MV-4-11 (cell line): Measurements from ENCODE around the gene FAM107B.
A peak's percentile ranks its signal among the peaks of the same experiment; 100 is the strongest.

Source experiments
- DNase-seq: peaks from one replicate; lab custom pipeline; 2025; lab: John Stamatoyannopoulos, UW

The FAM107B gene

DNA sequence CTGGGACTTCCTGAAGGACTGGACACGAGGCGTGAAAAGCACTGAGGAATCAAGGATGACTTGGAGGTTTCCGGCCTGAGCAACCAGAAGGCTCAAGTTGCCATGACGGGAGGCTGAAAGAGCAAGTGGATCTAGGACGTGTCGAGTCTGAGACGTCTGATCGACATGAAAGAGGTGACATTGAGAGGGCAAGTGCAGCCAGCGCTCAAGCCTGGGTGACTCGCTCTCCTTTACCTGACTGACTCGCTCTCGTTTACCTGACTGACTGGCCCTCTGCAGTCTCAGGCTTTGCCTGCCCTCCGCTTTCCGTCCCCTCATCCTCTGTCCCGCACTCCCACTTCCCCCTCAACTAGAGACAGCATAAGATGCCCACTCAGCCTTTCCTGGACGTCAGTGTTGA lies 241.4 kb downstream of the FAM107B start:
- DNase-seq: no peak

DNA sequence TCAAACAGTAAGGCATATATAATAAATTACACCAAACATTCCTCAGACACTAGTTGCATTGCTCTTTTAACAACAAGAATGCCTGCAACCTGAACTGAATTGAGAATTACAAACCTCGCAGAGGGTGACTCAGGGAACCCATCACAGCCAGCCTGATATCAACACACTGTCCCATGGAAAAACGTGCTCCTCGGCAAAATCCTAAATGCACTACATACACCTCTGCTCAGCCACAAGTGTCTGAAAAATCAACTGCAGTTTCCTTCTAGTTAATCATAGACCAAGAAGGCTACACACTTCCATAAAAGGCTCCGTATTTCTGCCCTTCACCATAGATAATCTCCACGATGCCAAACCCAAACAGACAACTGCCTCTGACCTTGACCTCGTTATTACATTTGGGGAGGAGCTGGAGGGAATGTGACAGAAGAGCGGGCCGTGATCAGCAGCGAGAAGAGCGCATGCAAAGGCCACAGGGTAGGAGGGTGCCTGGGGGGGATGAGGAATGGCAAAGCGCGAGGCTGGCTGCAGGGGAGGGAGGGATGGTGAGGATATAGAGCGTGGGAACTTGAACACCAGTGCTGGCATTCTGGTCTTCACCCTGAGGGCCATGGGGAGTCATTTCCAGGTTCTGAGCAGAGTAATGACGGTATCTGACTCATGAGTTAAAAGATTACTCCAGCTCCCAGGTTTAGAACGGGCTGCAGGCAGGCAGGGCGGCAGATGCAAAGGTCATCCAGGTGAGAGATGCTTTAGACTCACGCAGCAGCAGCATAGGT lies 242.0 kb downstream of the FAM107B start:
- DNase-seq: no peak

DNA sequence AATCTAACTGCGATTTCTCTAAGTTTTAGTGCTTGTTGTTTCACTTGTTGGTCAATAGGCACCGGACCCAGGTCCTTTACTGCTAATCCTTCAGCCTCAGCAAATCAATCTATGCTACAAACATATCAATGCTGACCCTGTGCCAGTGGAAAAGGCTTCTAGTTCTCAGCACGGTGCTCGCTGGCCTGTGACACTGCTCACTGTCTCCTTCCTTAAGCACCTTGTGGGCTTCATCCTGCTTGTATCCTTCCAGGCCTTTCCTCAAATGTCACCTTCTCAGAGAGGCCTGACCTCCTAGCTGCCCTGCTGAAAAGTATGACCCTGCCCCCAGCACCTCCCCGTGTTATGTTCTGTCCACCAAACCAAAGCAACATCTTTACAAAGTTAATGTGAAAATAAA lies 242.7 kb downstream of the FAM107B start:
- no peak for DNase-seq

DNA sequence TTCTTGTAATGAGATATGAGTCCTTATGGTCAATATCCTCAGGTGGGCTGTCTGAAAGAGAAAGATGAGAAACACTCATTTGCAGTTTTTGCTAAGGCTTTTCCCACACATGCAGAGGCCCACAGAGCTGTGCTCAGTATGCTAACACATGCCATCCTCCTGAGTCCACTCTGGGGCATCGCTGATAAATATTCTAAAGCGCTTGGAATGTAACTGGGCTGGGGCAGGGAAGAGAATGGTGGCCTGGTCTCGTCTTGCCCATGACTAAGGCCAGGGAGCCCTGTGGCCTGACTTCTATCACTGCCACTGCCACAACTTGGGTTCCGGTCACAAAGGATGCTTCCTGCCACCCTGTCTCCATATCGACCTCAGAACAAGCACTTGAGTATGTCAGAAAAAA lies 244.2 kb downstream of the FAM107B start:
- DNase-seq: no peak

DNA sequence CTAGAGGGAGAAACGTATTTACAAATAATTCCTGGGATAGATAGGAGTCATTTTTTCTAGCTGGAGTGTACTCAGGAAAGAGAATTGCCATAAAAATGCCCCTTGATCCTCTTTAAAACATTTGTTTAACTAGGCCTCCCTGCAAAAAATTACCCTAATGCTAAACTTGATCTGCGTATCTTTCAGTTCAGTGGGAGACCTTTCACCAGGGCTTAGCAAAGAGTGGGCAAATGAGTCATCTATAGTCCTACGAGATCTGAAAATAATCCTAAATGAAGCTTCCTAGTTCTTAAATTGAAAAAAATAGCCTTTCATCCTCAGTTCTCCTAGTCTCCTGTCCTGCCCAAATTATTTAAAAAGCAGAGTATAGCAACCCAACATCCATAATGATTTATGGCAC lies 245.3 kb downstream of the FAM107B start:
- no peak for DNase-seq

DNA sequence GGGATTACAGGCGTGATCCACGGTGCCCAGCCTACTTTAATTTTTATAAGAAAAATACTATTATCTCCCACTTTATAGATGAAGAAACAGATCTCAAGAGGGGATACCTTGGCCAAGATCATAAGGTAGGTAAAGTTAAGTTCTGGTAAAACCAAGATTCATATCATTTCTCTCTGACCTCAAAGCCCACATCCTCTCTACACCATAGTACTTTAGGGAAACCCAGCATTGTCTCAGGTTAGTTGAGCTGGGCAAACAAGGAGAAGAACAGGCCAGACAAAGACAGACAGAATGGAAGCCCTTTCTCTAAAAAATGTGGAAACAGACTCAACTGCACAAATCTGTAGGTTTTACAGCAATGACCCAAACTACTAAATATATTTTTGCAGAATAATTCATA lies 246.2 kb downstream of the FAM107B start:
- DNase-seq: no peak

DNA sequence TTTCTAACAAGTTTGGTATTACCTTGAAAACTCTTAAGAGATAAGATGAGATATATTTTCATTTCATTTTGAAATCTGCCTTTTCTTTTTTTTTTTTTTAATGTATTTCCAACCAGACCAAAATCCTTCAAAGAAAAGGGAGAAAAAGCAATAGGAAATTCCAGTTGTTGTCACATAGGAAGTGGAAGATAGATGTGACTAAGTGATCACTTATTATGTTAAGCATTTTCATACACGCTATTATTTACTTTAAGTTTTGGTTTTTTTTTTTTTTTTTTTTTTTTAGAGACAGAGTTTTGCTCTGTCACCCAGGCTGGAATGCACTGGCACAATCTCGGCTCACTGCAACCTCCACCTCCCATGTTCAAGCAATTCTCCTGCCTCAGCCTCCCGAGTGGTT lies 246.8 kb downstream of the FAM107B start:
- DNase-seq: no peak

DNA sequence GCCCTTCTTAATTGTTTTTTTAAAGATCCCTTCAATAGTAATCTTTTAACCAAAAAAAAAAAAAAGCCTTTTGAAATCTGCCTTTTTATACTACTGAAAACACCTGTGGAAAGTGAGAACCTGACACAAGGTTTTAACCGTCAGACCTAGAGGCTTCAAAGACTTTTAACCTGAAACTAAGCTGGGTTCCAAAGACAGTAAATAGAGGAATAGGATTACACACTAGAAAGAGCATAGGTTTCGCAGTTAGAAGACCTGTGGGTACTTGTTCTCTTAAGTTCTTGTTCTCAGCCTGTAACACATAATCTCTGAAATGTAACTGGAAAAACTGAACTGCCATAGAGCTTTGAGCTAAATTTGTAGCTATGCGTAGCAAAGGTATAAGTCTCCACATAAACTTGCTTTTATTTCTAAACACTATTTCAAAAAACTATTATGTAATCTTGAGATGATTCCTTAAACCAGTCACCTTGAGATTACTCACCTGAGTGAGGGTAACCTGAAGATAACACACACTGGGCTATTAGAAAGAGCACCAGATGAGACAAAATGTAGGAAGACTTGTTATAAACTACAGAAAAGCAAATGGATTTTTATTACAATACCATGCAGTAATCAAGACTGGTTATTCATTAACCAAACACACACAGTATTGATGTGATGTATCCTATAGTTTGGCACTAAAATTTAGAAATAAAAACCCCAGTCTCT lies 247.4 kb downstream of the FAM107B start:
- DNase-seq: no peak

DNA sequence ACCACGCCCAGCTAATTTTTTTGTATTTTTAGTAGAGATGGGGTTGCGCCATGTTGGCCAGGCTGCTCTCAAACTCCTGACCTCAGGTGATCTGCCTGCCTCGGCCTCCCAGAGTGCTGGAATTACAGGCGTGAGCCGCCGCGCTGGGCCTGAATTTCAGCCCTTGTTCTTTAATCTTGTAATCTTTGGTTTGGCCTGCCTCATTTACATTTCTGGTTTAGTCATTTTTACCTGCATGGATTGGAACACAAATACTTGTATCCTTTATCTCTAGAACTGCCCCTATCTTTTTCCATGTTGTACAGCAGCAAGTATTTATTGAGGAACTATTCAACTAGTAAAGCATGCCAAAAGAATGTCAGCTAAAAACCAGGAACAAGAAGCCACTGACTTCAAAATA lies 248.4 kb downstream of the FAM107B start:
- DNase-seq: no peak

DNA sequence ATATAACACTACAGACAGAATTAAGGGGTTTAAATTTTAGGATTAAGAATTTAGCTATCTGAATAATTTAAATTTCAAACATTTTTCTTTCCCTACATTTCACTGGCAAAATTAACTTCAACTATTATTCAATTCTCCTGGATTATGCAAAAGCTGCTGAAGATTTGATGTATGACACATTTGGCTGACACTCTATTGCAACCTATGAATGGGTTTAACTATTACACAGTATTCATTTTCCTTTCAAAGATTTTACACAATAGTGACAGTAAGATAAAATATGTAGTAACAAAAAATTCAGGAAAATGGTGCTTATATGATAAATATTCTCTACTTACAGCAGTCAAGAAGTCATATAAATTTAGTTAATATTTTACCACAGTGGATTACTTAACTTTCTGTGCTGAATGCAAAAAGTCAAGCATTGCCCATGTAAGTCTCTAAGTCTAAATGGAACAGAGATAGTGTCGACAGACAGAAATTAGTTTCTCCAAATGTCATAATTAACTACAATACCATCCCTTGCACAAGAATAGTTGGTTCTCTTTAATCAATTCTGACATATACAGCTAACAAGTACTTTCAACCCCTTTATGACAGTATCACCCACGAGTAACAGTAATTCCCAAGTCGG lies 249.9 kb downstream of the FAM107B start:
- no peak for DNase-seq

DNA sequence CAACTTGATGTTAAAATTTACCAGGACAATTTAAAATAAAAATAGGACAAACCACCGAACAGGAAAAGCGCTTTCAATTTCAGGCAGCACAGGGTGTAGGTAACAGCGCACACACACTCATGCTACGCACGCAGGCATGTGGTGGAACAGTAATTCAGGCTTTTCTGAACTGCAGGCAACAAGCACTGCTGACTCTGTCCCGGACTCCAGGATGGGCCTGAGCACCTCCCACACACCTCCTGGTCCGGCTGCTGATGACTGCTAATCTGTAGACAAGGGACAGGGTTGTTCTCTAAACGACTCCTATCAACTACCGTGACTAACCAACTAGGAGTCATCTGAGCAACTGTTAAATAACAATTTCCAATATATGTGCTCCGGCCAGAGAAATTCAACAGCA lies 251.4 kb downstream of the FAM107B start:
- no peak for DNase-seq

DNA sequence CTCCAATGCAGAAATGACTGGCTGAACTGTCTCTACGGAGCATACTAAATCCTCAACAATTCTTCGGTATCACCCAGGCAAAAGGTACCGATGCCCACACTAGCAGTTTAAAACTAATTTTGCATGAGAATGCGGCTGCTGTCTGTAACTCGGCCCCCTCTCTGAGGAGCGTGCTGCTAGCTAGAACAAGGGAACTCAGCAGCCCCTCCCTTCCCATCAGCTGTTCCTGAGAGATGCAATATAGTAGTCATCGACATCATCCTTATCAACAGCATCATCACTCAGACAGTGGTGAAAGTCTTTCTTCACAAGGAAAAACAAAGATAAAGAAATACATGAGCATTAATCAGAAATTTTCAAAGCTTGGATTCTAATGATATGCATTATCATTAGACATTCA lies 254.9 kb downstream of the FAM107B start:
- DNase-seq: no peak

DNA sequence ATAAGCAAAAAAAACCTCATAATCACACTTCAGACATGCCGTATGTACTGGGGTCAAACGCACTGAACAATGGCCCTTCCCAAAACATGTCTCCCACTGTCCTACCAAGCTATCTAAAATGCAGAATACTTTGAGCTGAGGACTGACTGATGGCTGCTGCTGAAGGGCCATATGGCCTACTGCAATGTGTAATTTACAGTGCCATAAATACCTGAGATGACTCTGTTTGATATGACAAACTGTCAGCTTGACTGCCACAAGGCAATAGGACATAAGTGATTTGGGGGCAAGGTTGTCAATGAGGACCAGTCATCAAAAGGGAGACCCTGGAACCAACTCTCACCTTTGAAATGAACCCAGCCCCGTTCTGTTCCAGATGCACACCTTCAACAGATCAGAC lies 256.5 kb downstream of the FAM107B start:
- no peak for DNase-seq

DNA sequence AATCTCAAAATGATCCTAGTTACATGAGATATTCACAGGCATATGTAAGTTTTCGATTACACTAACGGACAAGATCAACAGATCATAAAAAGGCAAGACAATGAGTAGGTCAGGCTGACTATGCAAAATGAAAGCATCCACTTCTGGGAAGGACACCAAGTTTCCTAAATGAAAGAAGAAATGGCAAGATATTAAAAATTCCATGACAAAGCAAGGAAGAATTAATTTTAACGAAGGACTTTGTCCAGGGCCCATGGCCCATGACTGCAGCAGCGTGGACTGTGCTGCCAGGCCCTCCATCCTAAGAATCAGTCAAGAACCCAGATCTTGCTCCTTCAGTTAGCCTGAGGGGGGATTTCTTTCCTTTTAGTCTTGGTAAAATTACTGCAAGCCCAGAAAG lies 261.6 kb downstream of the FAM107B start:
- no peak for DNase-seq

DNA sequence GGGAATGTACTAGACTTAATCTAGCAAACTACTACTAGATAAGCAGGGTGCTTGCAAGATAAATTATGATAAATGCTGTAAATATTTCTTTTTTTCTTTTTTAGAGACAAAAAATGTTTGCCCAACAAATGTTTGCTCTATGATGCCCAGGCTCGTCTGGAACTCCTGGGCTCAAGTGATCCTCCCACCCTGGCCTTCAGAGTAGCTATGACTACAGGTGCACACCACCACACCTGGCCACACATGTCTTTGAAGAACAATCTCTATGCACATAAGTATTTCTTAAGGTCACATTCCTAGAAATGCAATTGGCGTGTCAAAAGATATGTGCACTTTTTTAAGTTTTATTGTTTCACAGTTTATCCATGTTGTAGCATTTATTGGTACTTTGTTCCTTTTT lies 264.4 kb downstream of the FAM107B start:
- DNase-seq: no peak

DNA sequence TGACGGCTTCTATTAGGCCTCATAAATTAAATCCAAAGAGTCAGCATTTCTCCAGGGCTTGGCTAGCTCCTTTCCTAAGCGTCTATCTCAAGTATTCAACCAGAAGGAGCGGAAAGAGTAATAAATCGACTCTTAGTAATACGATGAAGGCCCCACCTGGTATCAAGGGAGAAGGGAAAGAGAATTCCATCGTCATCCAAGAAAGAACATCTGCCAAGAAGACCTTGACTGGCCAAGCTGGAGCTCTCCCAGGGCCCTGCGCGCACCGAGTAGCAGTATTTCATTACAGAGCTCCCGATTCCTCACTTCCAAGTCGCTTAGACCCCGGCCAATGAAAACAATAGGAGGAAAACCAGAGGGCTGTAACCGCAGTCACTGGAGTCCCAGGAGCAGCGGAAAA lies 266.0 kb downstream of the FAM107B start:
- no peak for DNase-seq

DNA sequence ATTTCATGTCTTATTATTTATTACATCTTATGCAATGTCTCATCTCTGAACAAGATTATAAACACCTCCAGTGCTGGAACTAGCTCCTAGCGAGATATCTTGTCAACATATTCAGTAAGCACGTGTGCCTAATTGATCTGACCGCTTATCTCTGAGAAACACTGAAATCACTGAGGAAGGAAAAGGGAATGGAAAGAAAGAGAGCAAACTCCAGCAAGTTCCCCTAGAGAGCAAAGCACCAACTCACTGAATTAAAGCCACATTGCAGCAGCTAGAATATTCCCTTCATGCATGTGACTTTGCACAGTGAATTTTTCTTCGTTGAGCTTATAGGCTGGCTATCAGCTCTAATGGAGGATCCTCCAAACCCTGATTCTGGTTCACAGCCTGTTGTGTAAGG lies 266.9 kb downstream of the FAM107B start:
- DNase-seq: no peak

DNA sequence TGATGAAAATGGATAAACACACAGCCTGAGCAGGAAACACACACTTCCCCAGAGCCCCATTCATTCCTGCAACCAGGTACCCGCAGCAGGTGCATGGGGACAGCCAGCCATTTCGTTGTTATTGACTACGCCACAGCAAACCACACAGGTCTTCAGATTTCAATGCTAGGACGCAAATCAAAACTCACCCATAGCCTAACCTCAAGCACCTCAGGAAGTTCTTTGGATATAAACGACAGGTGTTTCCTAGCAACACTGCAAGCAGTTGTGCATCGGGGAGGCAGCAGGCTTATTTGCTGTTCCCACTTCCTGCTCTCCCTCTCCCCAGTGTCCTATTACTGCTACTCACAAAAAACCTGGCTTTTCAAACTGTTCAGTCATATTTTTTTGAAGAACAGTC lies 267.5 kb downstream of the FAM107B start:
- DNase-seq: no peak

DNA sequence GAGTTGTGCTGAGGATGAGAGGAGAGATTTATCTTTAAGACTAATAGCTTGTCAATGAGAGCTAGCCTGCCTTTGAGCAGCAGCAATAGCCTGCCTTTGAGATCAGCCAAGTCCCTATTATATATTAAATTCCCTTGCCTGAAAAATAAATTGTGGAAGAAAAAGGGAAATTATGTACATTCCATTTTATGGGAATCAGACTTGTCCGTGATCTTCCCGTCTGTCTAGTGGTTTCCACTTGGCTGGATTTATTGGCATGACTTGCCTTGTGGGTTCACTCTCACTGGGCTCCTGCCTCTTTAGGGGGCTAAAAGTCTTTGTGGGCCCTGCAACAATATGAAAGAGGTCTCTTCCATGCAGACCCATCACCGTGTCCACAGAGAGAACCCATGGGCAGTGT lies 272.3 kb downstream of the FAM107B start:
- no peak for DNase-seq

DNA sequence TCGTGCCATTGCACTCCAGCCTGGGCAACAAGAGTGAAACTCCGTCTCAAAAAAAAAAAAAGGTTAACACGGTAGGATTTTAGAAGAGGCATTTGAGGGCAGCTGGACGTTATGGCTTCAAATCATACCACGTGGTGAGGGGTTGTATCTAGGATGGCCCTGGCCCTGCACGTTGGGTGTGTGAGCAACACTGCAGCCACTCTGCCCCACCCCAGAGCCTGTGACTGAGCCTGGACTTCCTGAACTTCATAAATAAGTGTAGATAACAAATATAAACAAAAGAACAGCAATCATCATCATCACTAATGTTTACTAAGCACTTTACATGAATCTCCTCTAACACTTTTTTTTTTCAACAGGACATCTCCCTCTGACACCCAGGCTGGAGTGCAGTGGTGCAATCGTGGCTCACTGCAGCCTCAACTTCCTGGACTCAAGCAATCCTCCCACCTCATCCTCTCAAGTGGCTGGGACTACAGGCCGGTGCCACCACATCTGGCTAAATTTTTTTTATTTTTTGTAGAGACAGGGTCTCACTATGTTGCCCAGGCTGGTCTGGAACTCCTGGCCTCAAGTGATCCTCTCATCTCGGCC lies 274.4 kb downstream of the FAM107B start:
- peak; percentile 37 for DNase-seq

DNA sequence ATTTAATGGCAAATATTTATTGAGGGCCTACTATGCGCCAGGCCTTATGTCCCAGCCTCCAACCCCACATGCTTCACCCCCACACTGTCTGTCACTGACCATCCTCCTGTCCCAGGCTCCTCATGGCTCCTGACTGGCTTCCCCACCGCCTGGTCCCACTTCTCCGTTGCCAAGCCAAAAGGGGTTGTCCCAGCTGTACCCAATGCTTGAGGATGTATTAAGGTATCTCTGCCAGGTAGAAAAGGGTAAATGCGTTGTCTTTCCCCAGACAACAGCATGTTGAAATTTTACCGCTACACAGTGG lies 275.1 kb downstream of the FAM107B start:
- DNase-seq: no peak

DNA sequence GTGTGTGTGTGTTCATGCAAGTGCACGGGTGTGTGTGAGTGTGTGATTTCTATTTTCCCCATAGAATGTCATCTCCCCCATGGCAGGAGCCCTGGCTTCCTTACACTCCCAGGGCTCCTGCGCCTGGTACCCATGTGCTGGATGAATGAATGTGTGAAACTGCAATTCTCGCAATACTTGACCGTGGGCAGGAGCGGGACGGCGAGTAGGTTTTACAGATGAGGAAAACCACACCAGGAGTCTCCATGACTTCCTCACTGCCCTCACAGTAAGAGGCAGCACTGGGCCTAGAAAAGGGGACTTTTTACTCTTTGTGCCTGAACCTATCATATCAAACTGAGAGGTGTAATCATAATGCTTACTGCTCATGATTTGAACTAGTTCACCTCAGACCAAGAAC lies 276.4 kb downstream of the FAM107B start:
- DNase-seq: no peak

DNA sequence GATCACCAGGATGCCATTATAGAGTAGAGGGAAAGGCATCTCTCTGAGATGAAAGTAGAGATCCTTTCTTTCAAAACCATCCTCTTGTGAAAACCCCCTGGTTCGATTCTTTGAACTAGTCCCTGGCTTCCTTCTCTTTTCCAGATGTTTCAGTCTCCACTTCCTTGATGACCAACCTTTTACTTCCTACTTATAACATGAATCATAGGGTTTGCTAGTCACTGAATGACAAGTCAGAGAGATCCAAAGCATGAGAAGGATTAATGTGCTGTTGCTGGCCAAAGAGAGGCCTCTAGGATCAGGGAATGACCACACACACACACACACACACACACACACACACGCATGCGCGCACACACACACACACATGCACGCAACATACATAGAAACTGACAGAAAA lies 282.9 kb downstream of the FAM107B start:
- peak; percentile 64 for DNase-seq
